Natural killer cell (primary cell): ENCODE measurements around the gene NDUFS6. TPM values are rescaled to one million over a fixed set of nuclear protein-coding genes. Genes with fewer than 3 reads are reported as not detected.
A peak's percentile ranks its signal among the peaks of the same experiment; 100 is the strongest.

Experiments used
- ATAC-seq, 3 donors: fragments of 150-1000 bp in 2 of 3; fragments of 200-7000 bp in 1 of 3; cut with Tn5 transposase; 1 replicate in 1 of 3; 2 replicates in 2 of 3; pipeline ENCODE4 v1.10.0; 2021; ENCODE audit warnings: mild to moderate bottlenecking in 2 of 3, moderate library complexity in 2 of 3
- DNase-seq, 2 donors: peaks; one replicate each; pipeline versions ENCODE4 v3.0.0 to v3.0.0-alpha.2; 2013 to 2021; ENCODE audit warnings: mixed read lengths in 1 of 2
- H3K27ac ChIP-seq: one replicate; pipeline ENCODE4 v1.5.1; 2013; ENCODE audit warnings: mild to moderate bottlenecking, low read length
- H3K27me3 ChIP-seq: one replicate; pipeline ENCODE4 v1.6.1; 2013; ENCODE audit warnings: low read length; ENCODE audit not compliant: control insufficient read depth, insufficient read depth
- H3K36me3 ChIP-seq: one replicate; pipeline ENCODE4 v1.6.1; 2013; ENCODE audit warnings: low read length; ENCODE audit not compliant: control insufficient read depth, insufficient read depth
- H3K4me1 ChIP-seq: one replicate; pipeline ENCODE4 v1.6.1; 2013; ENCODE audit warnings: low read length; ENCODE audit not compliant: control insufficient read depth, insufficient read depth
- H3K4me3 ChIP-seq: one replicate; pipeline ENCODE4 v1.5.1; 2013; ENCODE audit warnings: low read length
- H3K9me3 ChIP-seq: one replicate; pipeline ENCODE4 v1.6.1; 2013; ENCODE audit warnings: low read length; ENCODE audit not compliant: control insufficient read depth, insufficient read depth
- H3K27ac Mint-ChIP-seq, 2 donors: one replicate each; pipeline ENCODE4 v1.8.0; 2022; ENCODE audit warnings: mild to moderate bottlenecking in 2 of 2, mixed read lengths in 2 of 2, moderate library complexity in 1 of 2
- H3K27me3 Mint-ChIP-seq, 2 donors: one replicate each; pipeline ENCODE4 v1.8.0; 2022; ENCODE audit warnings: low read depth in 2 of 2, mixed read lengths in 2 of 2
- H3K36me3 Mint-ChIP-seq: one replicate; pipeline ENCODE4 v1.8.0; 2022; ENCODE audit warnings: mixed read lengths
- H3K4me1 Mint-ChIP-seq, 2 donors: one replicate each; pipeline ENCODE4 v1.8.0; 2022; ENCODE audit warnings: mixed read lengths in 2 of 2
- H3K4me3 Mint-ChIP-seq: one replicate; pipeline ENCODE4 v1.8.0; 2022; ENCODE audit warnings: mild to moderate bottlenecking, moderate library complexity, mixed read lengths
- H3K9me3 Mint-ChIP-seq, 2 donors: one replicate each; pipeline ENCODE4 v1.8.0; 2022; ENCODE audit warnings: mixed read lengths in 2 of 2
- CTCF ChIP-seq: fragments of 200-600 bp; IDR thresholded peaks from one replicate; pipeline ENCODE4 v1.8.0; 2022; ENCODE audit warnings: antibody characterized with exemption
- WGBS: methylation state at CpG from one replicate; pipeline ENCODE4 v1.1.7; 2013; ENCODE audit warnings: missing lambda C conversion rate; ENCODE audit not compliant: insufficient coverage; 5-methylcytosine and 5-hydroxymethylcytosine counted together
- intact Hi-C: fragments of 100-400 bp; cut with micrococcal nuclease; formaldehyde crosslinking; loops from one replicate; pipeline ENCODE4 v1.14.2; 2022
- total RNA-seq, 4 donors: library from RNA; stranded (reverse); fragments of 120-200 nt in 1 of 4; gene quantifications; one replicate each; pipeline versions ENCODE4 v1.2.3 to v1.2.4, GENCODE V29; 2013 to 2022

Gene NDUFS6
- total RNA-seq, 3 donors from 2014 or later (not counting 1 experiment from before 2014, with no cell fraction given) = 19.2 to 25.9 (median 22.5) TPM

- H3K27ac Mint-ChIP-seq = peak overlapping the region; percentile 97 to 99
These were observed 2.0 kb downstream of the NDUFS6 start for GRCh38 chr5:1803192-1803591.

GRCh38 chr5:1804001-1804690, 2.9 kb downstream of the NDUFS6 start:
- 91% methylated on average over 15 of the region's 15 CpGs for WGBS
- no peaks in the 10 kb centered on the region for H3K36me3 Mint-ChIP-seq
- no peaks in the 10 kb centered on the region for H3K9me3 Mint-ChIP-seq
- intact Hi-C loops = no loop called here
- no peaks in the 10 kb centered on the region for H3K9me3 ChIP-seq
- no peaks in the 10 kb centered on the region for H3K27me3 ChIP-seq
- peak overlapping the region; percentile 14 to 99 for H3K27ac Mint-ChIP-seq
- H3K4me1 Mint-ChIP-seq = peaks cover 60 to 63% of the 10 kb centered on the region in 2 donors
- ATAC-seq = no peak
- H3K27me3 Mint-ChIP-seq = no peaks in the 10 kb centered on the region
- H3K36me3 ChIP-seq = peaks cover 54% of the 10 kb centered on the region
- TF ChIP-seq CTCF = no peak
- no peak overlapping the region for H3K4me3 ChIP-seq
- no peak for DNase-seq
- no peak overlapping the region for H3K27ac ChIP-seq
- peak overlapping the region; percentile 25 for H3K4me3 Mint-ChIP-seq
- peaks cover 16% of the 10 kb centered on the region for H3K4me1 ChIP-seq

More at GRCh38 chr5:1803192-1803591, 2.0 kb downstream of the NDUFS6 start:
- H3K4me1 Mint-ChIP-seq = peaks cover 68 to 69% of the 10 kb centered on the region in 2 donors
- H3K9me3 Mint-ChIP-seq = no peaks in the 10 kb centered on the region
- no peak for DNase-seq
- intact Hi-C loops = no loop called here
- Histone ChIP-seq H3K36me3 (peaks cover 50% of the 10 kb centered on the region), H3K27ac (no peak overlapping the region), H3K9me3 (no peaks in the 10 kb centered on the region), H3K4me1 (peaks cover 23% of the 10 kb centered on the region), H3K27me3 (no peaks in the 10 kb centered on the region), H3K4me3 (no peak overlapping the region)
- no peaks in the 10 kb centered on the region for H3K27me3 Mint-ChIP-seq
- no peaks in the 10 kb centered on the region for H3K36me3 Mint-ChIP-seq
- no peak for TF ChIP-seq CTCF
- WGBS = 94% methylated on average over 1 of the region's 1 CpG
- no peak for ATAC-seq
- H3K4me3 Mint-ChIP-seq = peak overlapping the region; percentile 99

- no peaks in the 10 kb centered on the region for H3K27me3 Mint-ChIP-seq
- H3K27ac Mint-ChIP-seq = no peak overlapping the region
- no peak for DNase-seq
- ATAC-seq = no peak
- H3K36me3 ChIP-seq = peaks cover 65% of the 10 kb centered on the region
- H3K4me1 ChIP-seq = peaks cover 11% of the 10 kb centered on the region
- no peaks in the 10 kb centered on the region for H3K9me3 ChIP-seq
- no peak overlapping the region for H3K27ac ChIP-seq
- whole genome bisulfite sequencing = 95% methylated on average over 4 of the region's 4 CpGs
- no peak overlapping the region for H3K4me3 Mint-ChIP-seq
- H3K4me3 ChIP-seq = no peak overlapping the region
- H3K4me1 Mint-ChIP-seq = peaks cover 52 to 55% of the 10 kb centered on the region in 2 donors
- H3K9me3 Mint-ChIP-seq = no peaks in the 10 kb centered on the region
- intact Hi-C loops = no loop called here
- no peaks in the 10 kb centered on the region for H3K27me3 ChIP-seq
- no peak for TF ChIP-seq CTCF
- H3K36me3 Mint-ChIP-seq = no peaks in the 10 kb centered on the region
These were observed 4.1 kb downstream of the NDUFS6 start for GRCh38 chr5:1805326-1805725.

- H3K4me1 Mint-ChIP-seq = peaks cover 48 to 51% of the 10 kb centered on the region in 2 donors
- no peak overlapping the region for H3K27ac Mint-ChIP-seq
- TF ChIP-seq CTCF = no peak
- no peaks in the 10 kb centered on the region for H3K36me3 Mint-ChIP-seq
- whole genome bisulfite sequencing = 98% methylated on average over 10 of the region's 10 CpGs
- DNase-seq = no peak
- H3K27me3 ChIP-seq = no peaks in the 10 kb centered on the region
- peaks cover 7% of the 10 kb centered on the region for H3K4me1 ChIP-seq
- intact Hi-C loops = no loop called here
- no peak overlapping the region for H3K4me3 ChIP-seq
- no peaks in the 10 kb centered on the region for H3K27me3 Mint-ChIP-seq
- no peak overlapping the region for H3K4me3 Mint-ChIP-seq
- peaks cover 69% of the 10 kb centered on the region for H3K36me3 ChIP-seq
- no peak for ATAC-seq
- H3K27ac ChIP-seq = no peak overlapping the region
- H3K9me3 ChIP-seq = no peaks in the 10 kb centered on the region
- no peaks in the 10 kb centered on the region for H3K9me3 Mint-ChIP-seq
These were observed 4.5 kb downstream of the NDUFS6 start for GRCh38 chr5:1805736-1806135.
